K562 (cell line): ENCODE results near the gene FAM83F. TPM values are rescaled to one million over a fixed set of nuclear protein-coding genes. Genes with fewer than 3 reads are reported as not detected.

ENCODE experiments used
- ATAC-seq: fragments of 200-7000 bp; cut with Tn5 transposase; 3 replicates; pipeline ENCODE4 v1.9.1; 2020; ENCODE audit warnings: moderate library complexity
- BruUV-seq: library from RNA; stranded (reverse); fragments of 400-500 nt; replicated peaks from 2 replicates; lab custom pipeline; 2021; lab: Mats Ljungman, UMichigan
- CTCF ChIA-PET: fragments of 300-600 bp; formaldehyde crosslinking; extraction: SDS; loops from one replicate; lab custom pipeline; 2021; ENCODE audit warnings: low intra/inter-chr PET ratio; lab: Yijun Ruan, JAX
- POLR2A ChIA-PET: fragments of 300-600, 350-650 bp; sonication (Branson Sonifier 250); formaldehyde crosslinking; extraction: SDS; loops from one replicate; lab custom pipeline; 2021; ENCODE audit warnings: antibody characterized with exemption, inconsistent platforms; lab: Yijun Ruan, JAX
- DNase-seq, 4 experiments: peaks; one replicate each; pipeline versions ENCODE4 v3.0.0 to v3.0.0-alpha.2; 2011 to 2018; ENCODE audit warnings: low spot score in 3 of 4, mixed read lengths in 3 of 4; ENCODE audit errors: extremely low read depth in 1 of 4
- FAIRE-seq: peaks from 2 replicates; lab custom pipeline; 2011; peaks lifted over from hg19 to GRCh38; lab: Jason Lieb, UNC
- H2AFZ ChIP-seq: 2 replicates; pipeline ENCODE4 v1.6.0; 2011; ENCODE audit warnings: low read depth, low read length, control low read depth, inconsistent platforms
- H3K27ac ChIP-seq: fragments of 200-600 bp; 3 replicates; pipeline ENCODE4 v1.8.0; 2011; ENCODE audit warnings: low read depth, mild to moderate bottlenecking, control low read depth, inconsistent platforms, low read length, moderate library complexity, mixed read lengths; ENCODE audit errors: extremely low read depth
- H3K27me3 ChIP-seq, 2 experiments: fragments of 300-600 bp in 1 of 2; 2 replicates in 1 of 2; 3 replicates in 1 of 2; pipeline versions ENCODE4 v1.6.0 to v1.8.0; 2011; ENCODE audit warnings: inconsistent platforms in 2 of 2, low read length in 2 of 2, mild to moderate bottlenecking in 1 of 2, mixed read lengths in 1 of 2, moderate library complexity in 1 of 2; ENCODE audit not compliant: control insufficient read depth in 2 of 2, insufficient read depth in 2 of 2
- H3K36me3 ChIP-seq: fragments of 300-600 bp; 3 replicates; pipeline ENCODE4 v1.8.0; 2011; ENCODE audit warnings: mild to moderate bottlenecking, low read length, inconsistent platforms; ENCODE audit not compliant: control insufficient read depth, insufficient read depth
- H3K4me1 ChIP-seq, 2 experiments: fragments of 200-600 bp in 1 of 2; replicated peaks in 1 of 2; 2 replicates in 1 of 2; 3 replicates in 1 of 2; pipeline versions ENCODE4 v1.5.1 to v1.8.0; 2011; ENCODE audit warnings: inconsistent platforms in 2 of 2, low read length in 2 of 2, mild to moderate bottlenecking in 1 of 2, mixed read lengths in 1 of 2, moderate library complexity in 1 of 2; ENCODE audit not compliant: control insufficient read depth in 2 of 2, insufficient read depth in 2 of 2
- H3K4me2 ChIP-seq: 2 replicates; pipeline ENCODE4 v1.6.1; 2011; ENCODE audit warnings: low read length, control low read depth, inconsistent platforms, mixed read lengths; ENCODE audit not compliant: insufficient read depth
- H3K4me3 ChIP-seq: fragments of 200-600 bp; sonication (generic), shearing (Covaris generic); 2 replicates; pipeline ENCODE4 v1.5.1; 2016; ENCODE audit warnings: control low read depth, inconsistent platforms
- H3K79me2 ChIP-seq: fragments of 200-600 bp; 3 replicates; pipeline ENCODE4 v1.8.0; 2011; ENCODE audit warnings: low read length, inconsistent platforms; ENCODE audit not compliant: control insufficient read depth, insufficient read depth
- H3K9ac ChIP-seq, 2 experiments: 2 replicates each; pipeline versions ENCODE4 v1.6.0 to v1.6.1; 2011; ENCODE audit warnings: low read depth in 2 of 2, low read length in 2 of 2, control low read depth in 1 of 2, inconsistent platforms in 1 of 2, mild to moderate bottlenecking in 1 of 2, mixed read lengths in 1 of 2; ENCODE audit not compliant: insufficient read depth in 1 of 2
- H3K9me1 ChIP-seq: one replicate; pipeline ENCODE4 v1.6.0; 2011; ENCODE audit warnings: inconsistent platforms, mild to moderate bottlenecking, low read length, moderate library complexity; ENCODE audit not compliant: control insufficient read depth, insufficient read depth
- H3K9me3 ChIP-seq: replicated peaks from 2 replicates; pipeline ENCODE4 v1.5.1; 2011; ENCODE audit warnings: low read depth, low read length, inconsistent platforms; ENCODE audit not compliant: control insufficient read depth, insufficient read depth
- H4K20me1 ChIP-seq: replicated peaks from 2 replicates; pipeline ENCODE4 v1.6.1; 2011; ENCODE audit warnings: low read length, inconsistent platforms, mixed read lengths; ENCODE audit not compliant: control insufficient read depth, insufficient read depth
- TAF9B ChIP-seq: fragments of 450-650 bp; IDR thresholded peaks from 2 replicates; pipeline ENCODE4 v1.6.1; 2018; ENCODE audit warnings: mild to moderate bottlenecking; ENCODE audit not compliant: partially characterized antibody
- ZBED1 ChIP-seq: IDR thresholded peaks from 2 replicates; pipeline ENCODE4 v1.6.1; 2014
- ZBTB43 ChIP-seq: sonication (generic); formaldehyde crosslinking; IDR thresholded peaks from 2 replicates; pipeline ENCODE4 v1.8.0; 2023; ENCODE audit warnings: mild to moderate bottlenecking, missing genetic modification reagents
- WGBS: fragments of 100-300 bp; shearing (Covaris generic); methylation state at CpG from one replicate; pipeline ENCODE4 v1.1.6; 2016; ENCODE audit warnings: low coverage, mixed read lengths; ENCODE audit not compliant: insufficient coverage; ENCODE audit errors: missing lambda C conversion rate; 5-methylcytosine and 5-hydroxymethylcytosine counted together
- in situ Hi-C: fragments of 300-500 bp; cut with MboI; formaldehyde crosslinking; loops from 4 replicates; pipeline ENCODE4 v1.15.0; 2018; ENCODE audit warnings: inconsistent platforms, mixed read lengths
- intact Hi-C: fragments of 100-400 bp; cut with micrococcal nuclease; formaldehyde crosslinking; loops from 2 replicates; pipeline ENCODE4 v1.14.2; 2022
- polyA plus RNA-seq, 8 experiments: library from polyadenylated mRNA; depleted of rRNA in 4 of 8; stranded (reverse) in 5 of 8; unstranded in 3 of 8; fragments of >200 nt; fragmentation: Nextera tagmentation in 2 of 8; fragmentation: Illumina TruSeq in 1 of 8; extraction: Ambion mirVana in 2 of 8; extraction: Trizol in 1 of 8; gene quantifications; 2 replicates each; pipeline versions ENCODE4 v1.2.1 to v1.2.3, GENCODE V29; 2011 to 2014; ENCODE audit warnings: inconsistent platforms in 1 of 8, missing spikeins in 1 of 8
- total RNA-seq, 7 experiments: library from RNA; depleted of rRNA in 6 of 7; stranded (reverse); fragments of >200 nt in 6 of 7; fragmentation: Illumina TruSeq in 2 of 7; extraction: Trizol in 2 of 7; gene quantifications; 2 replicates each; pipeline versions ENCODE4 v1.2.1 to v1.2.3, GENCODE V29; 2011 to 2021; ENCODE audit warnings: low replicate concordance in 1 of 7

Gene FAM83F
- total and polyA plus RNA-seq, 9 of the 15 experiments (the other 6 are each of a cell fraction or from before 2014, with no cell fraction given), result under 0.01 to 0.13 (median 0.04) TPM; not detected in 1

DNA sequence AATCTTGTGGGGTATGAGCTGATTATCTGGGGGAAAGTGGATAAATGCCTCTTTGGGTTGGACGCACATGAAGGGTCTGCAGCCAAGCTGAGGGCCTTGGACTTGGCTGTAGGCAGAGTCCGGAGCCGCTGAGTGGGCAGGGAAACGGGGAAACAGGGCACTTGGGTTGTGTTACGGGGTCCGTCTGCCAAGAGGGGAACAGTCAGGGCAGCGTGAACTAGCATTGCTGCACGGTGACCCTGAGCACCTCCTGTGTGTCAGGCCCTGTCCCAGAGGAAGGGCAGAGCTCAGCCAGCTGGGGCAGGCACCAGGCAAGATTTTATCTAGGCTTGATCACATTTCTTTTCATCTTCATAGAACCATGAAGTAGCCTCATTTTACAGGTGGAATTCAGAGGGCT lies 11.9 kb downstream of the FAM83F start:
- no peaks in the 10 kb centered on the region for H3K36me3 ChIP-seq

More for the DNA sequence above, 11.9 kb downstream of the FAM83F start:
- Histone ChIP-seq H3K9me3 (no peaks in the 10 kb centered on the region), H3K4me2 (no peak overlapping the region), H4K20me1 (no peaks in the 10 kb centered on the region; the same call in 1 of the 2 replicates), H3K27me3 (peaks cover 0 to 8% of the 10 kb centered on the region in 2 experiments; a peak in 1 of 5 replicates), H3K9ac (no peak overlapping the region; a peak in 1 of 4 replicates), H3K4me1 (peaks cover 29 to 36% of the 10 kb centered on the region in 2 experiments), H3K9me1 (no peaks in the 10 kb centered on the region), H3K79me2 (no peaks in the 10 kb centered on the region), H3K27ac (no peak overlapping the region), H3K4me3 (no peak overlapping the region), H2AFZ (no peak overlapping the region)
- in situ Hi-C loops, result no loop called here
- BruUV-seq, result no TSS peak
- no peak for TF ChIP-seq TAF9B
- no peak for TF ChIP-seq ZBTB43 (CRISPR knock-in tag)
- TF ChIP-seq ZBED1, result no peak
- ATAC-seq (no peak), FAIRE-seq (no peak), DNase-seq (no peak)
- 82% methylated on average over 2 of the region's 8 CpGs for WGBS
- ChIA-PET CTCF (no interaction called here), POLR2A (interaction anchor here (0.6 kb wide), 1 partner anchor 331 kb away, joined by 3 read pairs; no protein-coding TSS in a partner anchor)
- intact Hi-C loops, result no loop called here
